ENCODE measurements around the gene APRT. TPM values are rescaled to one million over a fixed set of nuclear protein-coding genes. Genes with fewer than 3 reads are reported as not detected.

Gene APRT
- total and polyA plus RNA-seq, 2 of the 4 experiments (the other 2 are of a cell fraction): 40.5 to 157 TPM

DNA sequence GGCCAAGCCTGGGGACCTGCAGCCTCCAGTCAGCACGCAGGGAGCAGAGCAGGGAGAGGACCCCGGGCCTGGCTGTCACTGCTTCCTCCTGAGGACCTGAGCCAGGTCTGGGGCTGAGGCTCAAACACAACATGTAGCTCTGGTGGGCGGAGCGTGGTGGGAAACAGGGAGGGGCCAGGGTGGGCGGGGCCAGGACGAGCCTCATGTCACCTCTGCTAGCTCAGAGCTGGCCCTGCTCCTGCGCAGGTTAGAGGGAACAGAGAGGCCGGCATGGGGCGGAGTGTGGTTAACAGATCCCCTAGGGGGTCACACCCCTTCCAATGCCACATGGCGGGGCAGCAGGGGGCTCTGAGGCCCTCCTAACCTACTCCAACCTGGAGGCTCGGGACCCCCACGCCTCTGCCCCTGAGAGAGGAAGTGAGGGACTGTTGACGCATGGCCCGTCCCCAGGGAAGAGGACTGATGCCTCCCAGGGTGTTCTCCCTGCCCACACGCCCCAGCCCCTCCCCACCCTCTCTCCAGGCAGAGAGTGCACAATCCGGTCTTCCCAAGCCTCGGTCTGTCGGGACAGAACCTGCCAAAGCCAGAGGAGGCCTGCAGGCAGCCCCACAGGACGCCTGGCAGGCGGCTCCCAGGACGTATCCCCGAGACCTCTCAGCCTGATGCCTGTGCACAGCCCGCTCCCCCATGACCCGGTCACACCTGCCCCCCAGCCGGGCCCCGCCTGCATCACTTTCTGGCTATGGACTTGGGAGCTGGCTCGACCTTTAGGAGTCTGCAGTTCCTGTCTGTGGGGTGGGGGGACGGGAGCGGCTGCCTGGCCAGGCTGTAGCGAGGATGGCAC lies 41.9 kb downstream of the APRT start:
- Histone ChIP-seq H3K4me3 (ENCODE audit: insufficient read depth, low read depth, low read length) (no peak overlapping the region), H3K4me2 (ENCODE audit: low read depth, low read length) (peak overlapping the region; percentile 54), H3K79me1 (ENCODE audit: low read depth in 1 of 2, low read length in 2 of 2) (peaks cover 15 to 90% of the 10 kb centered on the region in 2 experiments), H3K18ac (ENCODE audit: low read depth, low read length) (peak overlapping the region; percentile 6; the same call in 1 of the 2 replicates), H3K4me1 (ENCODE audit: control insufficient read depth, insufficient read depth, low read length) (peaks cover 64% of the 10 kb centered on the region), H3K27me3 (ENCODE audit: control insufficient read depth, insufficient read depth, low read length) (no peaks in the 10 kb centered on the region), H4K20me1 (ENCODE audit: insufficient read depth, low read length) (peaks cover 96% of the 10 kb centered on the region), H3K27ac (ENCODE audit: insufficient read depth, low read length) (peak overlapping the region; percentile 65), H3K23ac (ENCODE audit: low read depth, low read length) (peak overlapping the region; percentile 24; the same call in 1 of the 2 replicates), H3K56ac (ENCODE audit: extremely low read depth, insufficient read depth, low read length) (no peak overlapping the region), H3K14ac (replicated peaks; ENCODE audit: low read depth, low read length) (0 out of 2 replicates have a peak overlapping the region, but pooled peaks have one; percentile 5), H2BK15ac (ENCODE audit: low read depth, low read length) (no peak overlapping the region), H4K8ac (ENCODE audit: low read depth in 2 of 2, low read length in 2 of 2) (peak overlapping the region in 1 of 2 experiments; percentile 52; a peak in 1 of 4 replicates), H3K36me3 (ENCODE audit: control insufficient read depth, insufficient read depth, low read length) (peaks cover 3% of the 10 kb centered on the region), H2BK20ac (ENCODE audit: low read depth, low read length) (no peak overlapping the region), H2AK5ac (ENCODE audit: low read depth, low read length) (peak overlapping the region; percentile 84), H3K4ac (ENCODE audit: low read depth, low read length) (peak overlapping the region; percentile 91), H2AK9ac (replicated peaks; ENCODE audit: low read depth, low read length, poor library complexity) (peak overlapping the region; percentile 99), H4K91ac (ENCODE audit: insufficient read depth, low read depth, low read length) (peak overlapping the region; percentile 47; the same call in 1 of the 2 replicates), H2BK5ac (ENCODE audit: low read depth, low read length, poor library complexity, severe bottlenecking) (peak overlapping the region; percentile 81), H3K9ac (ENCODE audit: low read depth, low read length) (peak overlapping the region; percentile 0; the same call in 1 of the 2 replicates), H3K9me1 (ENCODE audit: insufficient read depth, low read length) (peaks cover 41% of the 10 kb centered on the region), H3K9me3 (ENCODE audit: control insufficient read depth, insufficient read depth, low read length) (no peaks in the 10 kb centered on the region), H4K5ac (ENCODE audit: low read depth, low read length) (peak overlapping the region; percentile 22), H2AFZ (replicated peaks; ENCODE audit: low read length, poor library complexity) (no peak overlapping the region), H2BK120ac (ENCODE audit: low read depth, low read length) (peak overlapping the region; percentile 61)
- in situ Hi-C loops (cut with MboI; ENCODE audit: low sequenced_read_pairs) (no loop called here), dilution Hi-C loops (cut with HindIII; ENCODE audit: low sequenced_read_pairs, unreplicated experiment) (no loop called here), intact Hi-C loops (cut with micrococcal nuclease) (no loop called here)
- ChIA-PET POLR2A (ENCODE audit: unreplicated experiment) (no interaction called here), CTCF (interaction anchor here (1.5 kb wide), 2 partner anchors 11 to 32 kb away, joined by 3 to 4 read pairs; no protein-coding TSS in a partner anchor)
- DNase-seq (no peak), ATAC-seq (ENCODE audit: low read depth) (no peak)
- 79% methylated on average over 14 of the region's 30 CpGs; no CpG with 5 or more reads in 1 of the 2 experiments for WGBS, 2 experiments (ENCODE audit: extremely low coverage in 2 of 2, insufficient read length in 1 of 2)
- BruUV-seq (replicated peaks): no TSS peak
- no peak for TF ChIP-seq ELK1 (IDR thresholded peaks at IDR 0.05; ENCODE audit: borderline replicate concordance, low read depth, low read length)
- TF ChIP-seq POLR2A (IDR thresholded peaks at IDR 0.05; ENCODE audit: low read depth, low read length): no peak
- no peak for TF ChIP-seq BHLHE40 (IDR thresholded peaks at IDR 0.05; ENCODE audit: low read depth, low read length)
- no peak for TF ChIP-seq CHD1 (IDR thresholded peaks at IDR 0.05; ENCODE audit: low read depth, low read length)
- no peak for TF ChIP-seq FOS (IDR thresholded peaks at IDR 0.05; ENCODE audit: low read depth, low read length)
- no peak for TF ChIP-seq USF2 (IDR thresholded peaks at IDR 0.05; ENCODE audit: low read depth, low read length)
- TF ChIP-seq SMC3 (IDR thresholded peaks at IDR 0.05; ENCODE audit: low read depth, low read length): no peak
- no peak for TF ChIP-seq MAFK (IDR thresholded peaks at IDR 0.05; ENCODE audit: low read depth, low read length)
- TF ChIP-seq RFX5 (IDR thresholded peaks at IDR 0.05; ENCODE audit: low read depth, low read length): no peak
- no peak for TF ChIP-seq NFE2L2 (IDR thresholded peaks at IDR 0.05; ENCODE audit: low read depth, low read length)
- no peak for TF ChIP-seq RAD21 (IDR thresholded peaks at IDR 0.05; ENCODE audit: low read length)
- no peak for TF ChIP-seq MAZ (IDR thresholded peaks at IDR 0.05; ENCODE audit: borderline replicate concordance, low read depth, low read length)
- no peak for TF ChIP-seq RCOR1 (IDR thresholded peaks at IDR 0.05; ENCODE audit: insufficient replicate concordance, low read length)
- TF ChIP-seq MXI1 (IDR thresholded peaks at IDR 0.05; ENCODE audit: borderline replicate concordance, low read depth, low read length): no peak

All from IMR-90 (cell line).